T-cell (primary cell): ENCODE results near the gene TIMP2. TPM values are rescaled to one million over a fixed set of nuclear protein-coding genes. Genes with fewer than 3 reads are reported as not detected.

Experiments used
- ATAC-seq, 4 experiments: fragments of 200-7000 bp in 3 of 4; fragments of 150-1000 bp in 1 of 4; cut with Tn5 transposase; replicated peaks in 1 of 4; 1 replicate in 3 of 4; 2 replicates in 1 of 4; pipeline ENCODE4 v1.10.0; 2021; ENCODE audit warnings: moderate library complexity in 3 of 4, mild to moderate bottlenecking in 2 of 4, moderate number of reproducible peaks in 1 of 4
- CTCF ChIA-PET, 2 donors: fragments of 300-600 bp; sonication (Branson Sonifier 250); formaldehyde crosslinking; loops; one replicate each; lab custom pipeline; 2022; ENCODE audit warnings: antibody characterized with exemption in 2 of 2; lab: Charles Lee
- POLR2A ChIA-PET, 2 donors: fragments of 300-600 bp; sonication (Branson Sonifier 250); formaldehyde crosslinking; loops; one replicate each; lab custom pipeline; 2022; ENCODE audit warnings: antibody characterized with exemption in 2 of 2; lab: Charles Lee
- DNase-seq, 35 experiments: peaks; one replicate each; pipeline versions ENCODE4 v3.0.0 to v3.0.0-alpha.2; 2013 to 2023
- H3K27ac ChIP-seq: one replicate; pipeline ENCODE4 v1.5.1; 2013; ENCODE audit warnings: low read length
- H3K27me3 ChIP-seq, 2 experiments: replicated peaks in 1 of 2; 1 replicate in 1 of 2; 2 replicates in 1 of 2; pipeline versions ENCODE4 v1.6.1 to v1.7.0; 2013; ENCODE audit warnings: low read length in 1 of 2, mixed read lengths in 1 of 2; ENCODE audit not compliant: control insufficient read depth in 2 of 2, insufficient read depth in 2 of 2; ENCODE audit errors: extremely low read depth in 1 of 2
- H3K36me3 ChIP-seq, 2 donors: 1 replicate in 1 of 2; 2 replicates in 1 of 2; pipeline versions ENCODE4 v1.6.1 to v1.7.0; 2013; ENCODE audit warnings: low read length in 1 of 2; ENCODE audit not compliant: control insufficient read depth in 2 of 2, insufficient read depth in 1 of 2; ENCODE audit errors: extremely low read depth in 1 of 2
- H3K4me1 ChIP-seq, 2 experiments: 1 replicate in 1 of 2; 2 replicates in 1 of 2; pipeline versions ENCODE4 v1.6.1 to v1.7.0; 2013; ENCODE audit warnings: low read length in 2 of 2, mixed read lengths in 1 of 2; ENCODE audit not compliant: insufficient read depth in 2 of 2, control insufficient read depth in 1 of 2; ENCODE audit errors: extremely low read depth in 1 of 2
- H3K4me3 ChIP-seq, 2 donors: 1 replicate in 1 of 2; 2 replicates in 1 of 2; pipeline versions ENCODE4 v1.5.1 to v1.7.0; 2013; ENCODE audit warnings: mild to moderate bottlenecking in 2 of 2, low read length in 1 of 2, moderate library complexity in 1 of 2; ENCODE audit not compliant: control insufficient read depth in 1 of 2; ENCODE audit errors: extremely low read depth in 1 of 2
- H3K9me3 ChIP-seq: 2 replicates; pipeline ENCODE4 v1.7.0; 2013
- H3K27ac Mint-ChIP-seq, 2 donors: one replicate each; pipeline ENCODE4 v1.8.0; 2020 to 2021; ENCODE audit warnings: mild to moderate bottlenecking in 2 of 2, mixed read lengths in 2 of 2
- H3K27me3 Mint-ChIP-seq, 2 donors: one replicate each; pipeline ENCODE4 v1.8.0; 2021 to 2022; ENCODE audit warnings: mixed read lengths in 2 of 2
- H3K36me3 Mint-ChIP-seq: one replicate; pipeline ENCODE4 v1.8.0; 2021; ENCODE audit warnings: mixed read lengths
- H3K4me1 Mint-ChIP-seq, 3 donors: one replicate each; pipeline ENCODE4 v1.8.0; 2020 to 2022; ENCODE audit warnings: mixed read lengths in 3 of 3, mild to moderate bottlenecking in 1 of 3
- H3K4me3 Mint-ChIP-seq, 3 donors: one replicate each; pipeline ENCODE4 v1.8.0; 2020 to 2022; ENCODE audit warnings: mild to moderate bottlenecking in 3 of 3, mixed read lengths in 3 of 3, moderate library complexity in 3 of 3
- H3K9me3 Mint-ChIP-seq, 3 donors: one replicate each; pipeline ENCODE4 v1.8.0; 2020 to 2022; ENCODE audit warnings: mixed read lengths in 3 of 3
- WGBS: methylation state at CpG from one replicate; pipeline ENCODE4 v1.1.5; 2013; ENCODE audit warnings: missing lambda C conversion rate; ENCODE audit not compliant: insufficient coverage; 5-methylcytosine and 5-hydroxymethylcytosine counted together
- total RNA-seq, 35 experiments: library from RNA in 6 of 35; stranded (reverse) in 6 of 35; fragments of 120-200 nt in 1 of 35; gene quantifications; one replicate each; pipeline versions ENCODE4 v1.2.1 to v1.2.4 and lab custom pipeline; 2013 to 2026

The TIMP2 gene
- total RNA-seq, 5 donors from 2014 or later (not counting 1 experiment from before 2014, with no cell fraction given), result 5.1 to 6.7 (median 6.5) TPM

DNA sequence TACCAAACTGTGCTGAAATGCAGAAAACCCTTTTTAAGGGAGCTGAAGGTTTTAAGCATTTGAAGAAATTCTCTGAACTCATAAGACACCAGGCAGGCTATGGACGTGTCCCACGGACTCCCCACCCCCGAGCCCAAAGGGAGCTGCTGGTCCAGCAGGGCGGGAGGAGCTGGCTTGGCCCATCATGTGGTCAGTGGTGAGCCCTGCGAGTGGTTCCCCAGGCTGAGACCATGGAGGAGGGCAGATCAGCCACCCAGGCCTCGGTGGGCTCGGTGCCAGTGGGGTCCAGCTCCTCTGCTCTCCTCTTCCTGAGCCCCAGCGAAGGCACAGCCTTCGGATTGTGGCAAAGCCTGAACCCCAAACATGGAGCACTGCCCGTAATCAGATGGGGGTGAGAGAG is 27.5 kb upstream of the TIMP2 start:
- DNase-seq (no peak), ATAC-seq (no peak)
- H3K4me1 Mint-ChIP-seq, result no peaks in the 10 kb centered on the region
- H3K27ac ChIP-seq, result no peak overlapping the region
- H3K27ac Mint-ChIP-seq, result no peak overlapping the region
- H3K27me3 ChIP-seq, result peaks cover 0 to 32% of the 10 kb centered on the region in 2 experiments
- H3K36me3 ChIP-seq, result peaks cover 0 to 5% of the 10 kb centered on the region in 2 donors
- no peak overlapping the region for H3K4me3 Mint-ChIP-seq
- H3K4me1 ChIP-seq, result no peaks in the 10 kb centered on the region
- POLR2A ChIA-PET, result no interaction called here
- peaks cover 3% of the 10 kb centered on the region for H3K36me3 Mint-ChIP-seq
- H3K9me3 Mint-ChIP-seq, result peaks cover 8 to 18% (median 9%) of the 10 kb centered on the region in 3 donors
- WGBS, result 81% methylated on average over 6 of the region's 10 CpGs
- H3K9me3 ChIP-seq, result no peaks in the 10 kb centered on the region
- H3K4me3 ChIP-seq, result no peak overlapping the region
- CTCF ChIA-PET, result no interaction called here
- H3K27me3 Mint-ChIP-seq, result peaks cover 0 to 9% of the 10 kb centered on the region in 2 donors

DNA sequence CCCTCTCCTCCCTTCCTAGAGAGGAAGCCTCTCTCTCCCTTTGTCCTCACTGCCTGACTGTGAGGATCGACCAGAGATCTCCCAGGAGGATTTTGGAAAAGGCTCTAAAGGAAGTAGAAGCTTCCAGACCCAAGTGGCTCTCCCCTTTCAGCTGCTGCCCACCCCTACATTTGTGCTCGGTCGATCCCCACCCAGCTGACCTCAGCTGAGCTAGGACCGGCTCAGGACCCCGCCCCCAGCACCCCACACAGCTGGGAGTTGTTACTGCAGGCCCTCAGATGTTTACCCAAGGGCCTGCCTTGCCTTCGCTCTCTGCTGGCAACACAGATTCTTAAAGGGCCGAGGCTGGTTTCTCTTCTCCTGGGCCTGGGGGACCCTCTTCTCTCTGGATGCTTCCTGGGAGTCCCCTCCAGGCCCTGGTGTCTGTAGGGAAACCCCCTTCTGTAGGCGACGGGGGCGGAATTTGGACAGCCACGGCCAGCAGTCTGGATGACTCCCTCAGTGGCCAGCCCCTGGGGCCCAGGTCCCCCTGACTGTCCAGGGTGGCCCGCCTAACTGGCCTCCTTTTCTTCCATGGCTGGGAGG is 26.9 kb upstream of the TIMP2 start:
- no peak for ATAC-seq
- H3K4me3 Mint-ChIP-seq, result no peak overlapping the region
- H3K36me3 Mint-ChIP-seq, result peaks cover 3% of the 10 kb centered on the region
- H3K27me3 Mint-ChIP-seq, result peaks cover 0 to 9% of the 10 kb centered on the region in 2 donors
- H3K27ac Mint-ChIP-seq, result no peak overlapping the region
- no peak for DNase-seq
- ChIA-PET CTCF (no interaction called here), POLR2A (interaction anchor here in 1 of 2 donors (0.5 kb wide), 1 partner anchor 410 kb away, joined by 5 read pairs; no protein-coding TSS in a partner anchor)
- H3K4me1 Mint-ChIP-seq, result no peaks in the 10 kb centered on the region
- no peak overlapping the region for H3K27ac ChIP-seq
- H3K4me1 ChIP-seq, result no peaks in the 10 kb centered on the region
- peaks cover 0 to 33% of the 10 kb centered on the region in 2 experiments for H3K27me3 ChIP-seq
- no peak overlapping the region for H3K4me3 ChIP-seq
- H3K9me3 Mint-ChIP-seq, result peaks cover 8 to 18% (median 9%) of the 10 kb centered on the region in 3 donors
- H3K9me3 ChIP-seq, result no peaks in the 10 kb centered on the region
- peaks cover 0 to 5% of the 10 kb centered on the region in 2 donors for H3K36me3 ChIP-seq
- 94% methylated on average over 6 of the region's 12 CpGs for whole genome bisulfite sequencing

DNA sequence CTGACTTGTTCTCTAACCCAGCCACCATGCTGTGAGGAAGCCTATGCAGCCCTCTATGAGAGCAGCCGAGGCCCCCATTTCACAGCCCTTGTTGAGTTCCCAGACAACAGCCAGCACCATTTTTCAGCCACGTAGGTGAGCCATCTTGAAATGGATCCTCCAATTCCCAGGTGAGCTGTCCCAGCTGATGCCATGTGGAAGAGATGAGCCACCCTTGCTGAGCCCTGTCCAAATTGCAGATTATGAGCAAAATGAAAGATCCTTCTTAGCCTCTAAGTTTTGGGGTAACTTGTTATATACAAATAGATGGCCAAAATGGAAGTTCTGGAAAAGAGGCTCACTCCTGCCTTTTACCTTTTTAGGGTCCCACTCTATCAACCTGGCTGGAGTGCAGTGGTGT is 25.7 kb upstream of the TIMP2 start:
- H3K4me1 ChIP-seq, result no peaks in the 10 kb centered on the region
- Mint-ChIP-seq H3K27ac (no peak overlapping the region), H3K4me3 (no peak overlapping the region), H3K36me3 (peaks cover 3% of the 10 kb centered on the region), H3K9me3 (peaks cover 8 to 18% (median 9%) of the 10 kb centered on the region in 3 donors), H3K27me3 (peaks cover 0 to 11% of the 10 kb centered on the region in 2 donors), H3K4me1 (no peaks in the 10 kb centered on the region)
- no peak overlapping the region for H3K4me3 ChIP-seq
- CTCF ChIA-PET, result no interaction called here
- POLR2A ChIA-PET, result no interaction called here
- H3K27ac ChIP-seq, result no peak overlapping the region
- DNase-seq (no peak), ATAC-seq (no peak)
- peaks cover 0 to 5% of the 10 kb centered on the region in 2 donors for H3K36me3 ChIP-seq
- H3K9me3 ChIP-seq, result no peaks in the 10 kb centered on the region
- H3K27me3 ChIP-seq, result peaks cover 0 to 36% of the 10 kb centered on the region in 2 experiments
- WGBS, result 100% methylated on average over 1 of the region's 2 CpGs

DNA sequence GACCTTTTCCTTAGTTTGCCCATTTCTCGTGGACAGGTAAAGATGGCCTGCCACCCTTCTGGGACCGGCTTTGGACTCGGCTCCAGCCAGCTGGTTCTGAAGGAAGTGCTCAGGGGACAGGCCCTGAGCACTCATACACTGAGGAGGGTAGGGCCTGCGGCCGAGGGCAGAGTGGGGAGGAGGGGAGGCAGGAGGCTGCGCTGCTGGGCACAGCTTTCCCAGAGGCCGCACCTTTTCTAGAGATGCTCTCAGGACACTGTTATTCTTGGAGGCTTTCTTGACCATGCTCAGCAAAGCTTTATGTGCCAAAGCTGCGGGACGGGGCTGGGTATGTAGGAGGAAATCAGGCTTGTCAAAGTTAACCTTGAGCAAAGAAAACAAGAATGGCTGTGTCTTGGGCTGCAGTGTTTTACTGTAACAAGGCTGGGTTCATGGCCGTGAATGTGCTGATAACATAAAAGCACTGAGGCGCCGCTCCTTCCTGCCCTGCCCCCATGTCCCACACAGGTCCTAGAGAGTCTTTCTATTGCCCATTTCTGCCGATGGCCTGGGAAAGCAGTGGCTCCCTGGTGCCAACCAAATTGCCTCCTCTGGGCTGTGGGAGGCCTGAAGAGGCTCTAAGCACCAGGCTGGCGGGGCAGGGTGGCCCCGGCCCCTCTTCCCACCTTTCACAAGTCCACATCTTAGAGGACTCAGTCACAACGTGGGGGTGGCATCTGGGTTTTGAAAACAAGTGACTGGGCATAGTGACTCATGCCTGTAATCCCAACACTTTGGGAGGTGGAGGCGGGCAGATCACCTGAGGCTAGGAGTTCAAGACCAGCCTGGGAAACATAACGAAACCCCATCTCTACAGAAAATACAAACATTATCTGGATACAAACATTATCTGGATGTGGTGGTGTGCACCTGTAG is 22.3 kb upstream of the TIMP2 start:
- POLR2A ChIA-PET, result no interaction called here
- 92% methylated on average over 9 of the region's 18 CpGs for WGBS
- H3K9me3 ChIP-seq, result no peaks in the 10 kb centered on the region
- peaks cover 0 to 45% of the 10 kb centered on the region in 2 experiments for H3K27me3 ChIP-seq
- Mint-ChIP-seq H3K4me3 (no peak overlapping the region), H3K27ac (no peak overlapping the region), H3K9me3 (peaks cover 8 to 18% (median 9%) of the 10 kb centered on the region in 3 donors), H3K4me1 (no peaks in the 10 kb centered on the region), H3K36me3 (peaks cover 3% of the 10 kb centered on the region), H3K27me3 (peaks cover 7 to 18% of the 10 kb centered on the region in 2 donors)
- peaks cover 0 to 5% of the 10 kb centered on the region in 2 donors for H3K36me3 ChIP-seq
- CTCF ChIA-PET, result no interaction called here
- H3K4me1 ChIP-seq, result no peaks in the 10 kb centered on the region
- DNase-seq (no peak), ATAC-seq (no peak)
- no peak overlapping the region for H3K27ac ChIP-seq
- H3K4me3 ChIP-seq, result no peak overlapping the region

GRCh38 chr17:78946631-78947030 is 21.4 kb upstream of the TIMP2 start:
- Mint-ChIP-seq H3K27ac (no peak overlapping the region), H3K4me1 (no peaks in the 10 kb centered on the region), H3K9me3 (peaks cover 8 to 18% (median 9%) of the 10 kb centered on the region in 3 donors), H3K4me3 (no peak overlapping the region), H3K36me3 (peaks cover 3% of the 10 kb centered on the region), H3K27me3 (peaks cover 7 to 18% of the 10 kb centered on the region in 2 donors)
- Histone ChIP-seq H3K27ac (no peak overlapping the region), H3K36me3 (peaks cover 0 to 5% of the 10 kb centered on the region in 2 donors), H3K4me1 (no peaks in the 10 kb centered on the region), H3K9me3 (no peaks in the 10 kb centered on the region), H3K27me3 (peaks cover 0 to 41% of the 10 kb centered on the region in 2 experiments), H3K4me3 (no peak overlapping the region)
- ChIA-PET CTCF (no interaction called here), POLR2A (no interaction called here)
- DNase-seq (no peak), ATAC-seq (no peak)
- 57% methylated on average over 1 of the region's 8 CpGs for WGBS

GRCh38 chr17:78946131-78946530 is 20.9 kb upstream of the TIMP2 start:
- H3K4me1 ChIP-seq, result no peaks in the 10 kb centered on the region
- H3K27ac ChIP-seq, result no peak overlapping the region
- H3K4me1 Mint-ChIP-seq, result no peaks in the 10 kb centered on the region

More at GRCh38 chr17:78946131-78946530, 20.9 kb upstream of the TIMP2 start:
- H3K36me3 Mint-ChIP-seq, result peaks cover 3% of the 10 kb centered on the region
- CTCF ChIA-PET, result no interaction called here
- no peak for DNase-seq
- H3K36me3 ChIP-seq, result peaks cover 0 to 5% of the 10 kb centered on the region in 2 donors
- H3K27me3 Mint-ChIP-seq, result peaks cover 7 to 18% of the 10 kb centered on the region in 2 donors
- POLR2A ChIA-PET, result no interaction called here
- no peak for ATAC-seq
- peaks cover 0 to 41% of the 10 kb centered on the region in 2 experiments for H3K27me3 ChIP-seq
- no peak overlapping the region for H3K4me3 ChIP-seq
- 85% methylated on average over 7 of the region's 7 CpGs for WGBS
- H3K4me3 Mint-ChIP-seq, result no peak overlapping the region
- H3K27ac Mint-ChIP-seq, result no peak overlapping the region
- H3K9me3 Mint-ChIP-seq, result peaks cover 8 to 13% (median 9%) of the 10 kb centered on the region in 3 donors
- no peaks in the 10 kb centered on the region for H3K9me3 ChIP-seq
